Measurements from ENCODE around the gene IKZF1.

- no peak for TF ChIP-seq CTCF (IDR thresholded peaks at IDR 0.05; ENCODE audit: low read depth, low read length)
- TF ChIP-seq POLR2A (IDR thresholded peaks at IDR 0.05; ENCODE audit: extremely low read depth, insufficient read length) = no peak
- no peak for TF ChIP-seq MAX (IDR thresholded peaks at IDR 0.05; ENCODE audit: low read depth, low read length)
- no peak for TF ChIP-seq MYC (IDR thresholded peaks at IDR 0.05; ENCODE audit: low read depth, low read length)
These were observed 59.0 kb downstream of the IKZF1 start for GRCh38 chr7:50363327-50364060.
